Right lobe of liver (tissue), 4 donors: ENCODE data around the gene PARVB.

Experiments used
- CTCF ChIP-seq, 4 donors: fragments of 200-600 bp in 3 of 4; fragments of 450-650 bp in 1 of 4; IDR thresholded peaks; one replicate each; pipeline versions ENCODE4 v1.5.1 to v1.8.0; 2016 to 2022; ENCODE audit warnings: antibody characterized with exemption in 4 of 4, mild to moderate bottlenecking in 2 of 4
- POLR2A ChIP-seq: fragments of 450-650 bp; IDR thresholded peaks from one replicate; pipeline ENCODE4 v1.6.1; 2017; ENCODE audit warnings: antibody characterized with exemption, mild to moderate bottlenecking
- donor health status: DM: no; HTN: no; CAD: no.
- donor health status: DM: no; HTN: no; CAD: no.
- donor health status: DM: no; HTN: yes; CAD: no.

- TF ChIP-seq CTCF (IDR thresholded peaks at IDR 0.05) (no peak), POLR2A (no peak)
Observed at GRCh38 chr22:44187652-44188230, 163.6 kb downstream of the PARVB start.
